ENCODE measurements around the gene EEA1. TPM values are rescaled to one million over a fixed set of nuclear protein-coding genes. Genes with fewer than 3 reads are reported as not detected.
A peak's percentile ranks its signal among the peaks of the same experiment; 100 is the strongest.

The EEA1 gene
- total RNA-seq, 2 experiments from 2014 or later: 3.0 to 11.9 TPM

GRCh38 chr12:92866418-92866817, 62.7 kb downstream of the EEA1 start:
- no peak overlapping the region for H2AFZ ChIP-seq (ENCODE audit: low read length)
- ChIA-PET POLR2A (interaction anchor here (0.6 kb wide), 1 partner anchor 260 kb away, joined by 3 read pairs; no protein-coding TSS in a partner anchor), CTCF (ENCODE audit: unreplicated experiment) (interaction anchor here (0.6 kb wide), 1 partner anchor 52 kb away, joined by 3 read pairs; no protein-coding TSS in a partner anchor)
- TF ChIP-seq CTCF (conservative IDR thresholded peaks at IDR 0.05; ENCODE audit: low read length): no peak
- no peak for TF ChIP-seq EZH2phosphoT487 (IDR thresholded peaks at IDR 0.05; ENCODE audit: borderline replicate concordance, low read depth, low read length)
- H3K36me3 ChIP-seq (ENCODE audit: insufficient read depth, low read length): peaks cover 4% of the 10 kb centered on the region
- H3K4me3 ChIP-seq (ENCODE audit: low read depth, low read length, poor library complexity, severe bottlenecking): no peak overlapping the region
- H3K4me1 ChIP-seq (ENCODE audit: insufficient read depth, low read length, poor library complexity, severe bottlenecking): no peaks in the 10 kb centered on the region
- H3K9me2 ChIP-seq (ENCODE audit: insufficient read depth, low read length): no peaks in the 10 kb centered on the region
- H3K79me2 ChIP-seq (ENCODE audit: insufficient read depth, low read depth, low read length): peaks cover 2% of the 10 kb centered on the region; the same call in 1 of the 2 replicates
- no TSS peak for BruUV-seq (replicated peaks)
- H3K27ac ChIP-seq (ENCODE audit: low read depth, low read length, poor library complexity, severe bottlenecking): no peak overlapping the region
- intact Hi-C loops (cut with micrococcal nuclease; ENCODE audit: unreplicated experiment): no loop called here
- no peak for DNase-seq (ENCODE audit: low spot score)
- H3K9me3 ChIP-seq (ENCODE audit: low read length): no peaks in the 10 kb centered on the region
- no peaks in the 10 kb centered on the region for H4K20me1 ChIP-seq (ENCODE audit: insufficient read depth, low read length)
- no peak overlapping the region for H3K4me2 ChIP-seq (ENCODE audit: low read length)

- DNase-seq (ENCODE audit: low spot score): peak; percentile 8
- Histone ChIP-seq H3K4me1 (ENCODE audit: insufficient read depth, low read length, poor library complexity, severe bottlenecking) (no peaks in the 10 kb centered on the region), H4K20me1 (ENCODE audit: insufficient read depth, low read length) (no peaks in the 10 kb centered on the region), H3K4me2 (ENCODE audit: low read length) (no peak overlapping the region), H3K9me3 (ENCODE audit: low read length) (no peaks in the 10 kb centered on the region), H3K36me3 (ENCODE audit: insufficient read depth, low read length) (peaks cover 4% of the 10 kb centered on the region), H3K79me2 (ENCODE audit: insufficient read depth, low read depth, low read length) (no peaks in the 10 kb centered on the region), H3K9me2 (ENCODE audit: insufficient read depth, low read length) (no peaks in the 10 kb centered on the region), H3K4me3 (ENCODE audit: low read depth, low read length, poor library complexity, severe bottlenecking) (no peak overlapping the region), H3K27ac (ENCODE audit: low read depth, low read length, poor library complexity, severe bottlenecking) (no peak overlapping the region), H2AFZ (ENCODE audit: low read length) (no peak overlapping the region)
- intact Hi-C loops (cut with micrococcal nuclease; ENCODE audit: unreplicated experiment): no loop called here
- no peak for TF ChIP-seq EZH2phosphoT487 (IDR thresholded peaks at IDR 0.05; ENCODE audit: borderline replicate concordance, low read depth, low read length)
- no peak for TF ChIP-seq CTCF (conservative IDR thresholded peaks at IDR 0.05; ENCODE audit: low read length)
- ChIA-PET POLR2A (interaction anchor here (0.6 kb wide), 1 partner anchor 88 kb away, joined by 3 read pairs; no protein-coding TSS in a partner anchor), CTCF (ENCODE audit: unreplicated experiment) (no interaction called here)
- no TSS peak for BruUV-seq (replicated peaks)
These were observed 65.8 kb downstream of the EEA1 start for GRCh38 chr12:92863251-92863650.

- no TSS peak for BruUV-seq (replicated peaks)
- intact Hi-C loops (cut with micrococcal nuclease; ENCODE audit: unreplicated experiment): no loop called here
- TF ChIP-seq CTCF (conservative IDR thresholded peaks at IDR 0.05; ENCODE audit: low read length) (no peak), EZH2phosphoT487 (IDR thresholded peaks at IDR 0.05; ENCODE audit: borderline replicate concordance, low read depth, low read length) (no peak)
- Histone ChIP-seq H3K27ac (ENCODE audit: low read depth, low read length, poor library complexity, severe bottlenecking) (no peak overlapping the region), H3K9me3 (ENCODE audit: low read length) (no peaks in the 10 kb centered on the region), H3K4me1 (ENCODE audit: insufficient read depth, low read length, poor library complexity, severe bottlenecking) (no peaks in the 10 kb centered on the region), H3K4me2 (ENCODE audit: low read length) (no peak overlapping the region), H3K9me2 (ENCODE audit: insufficient read depth, low read length) (no peaks in the 10 kb centered on the region), H2AFZ (ENCODE audit: low read length) (no peak overlapping the region), H3K79me2 (ENCODE audit: insufficient read depth, low read depth, low read length) (no peaks in the 10 kb centered on the region), H4K20me1 (ENCODE audit: insufficient read depth, low read length) (no peaks in the 10 kb centered on the region), H3K4me3 (ENCODE audit: low read depth, low read length, poor library complexity, severe bottlenecking) (no peak overlapping the region), H3K36me3 (ENCODE audit: insufficient read depth, low read length) (peaks cover 12% of the 10 kb centered on the region)
- no peak for DNase-seq (ENCODE audit: low spot score)
- POLR2A ChIA-PET: interaction anchor here (0.7 to 1.3 kb wide), 3 partner anchors 11 to 49 kb away, joined by 3 to 6 read pairs (median 3); no protein-coding TSS in a partner anchor
- CTCF ChIA-PET (ENCODE audit: unreplicated experiment): no interaction called here
These were observed 67.7 kb downstream of the EEA1 start for GRCh38 chr12:92861381-92861780.
